Activated T-cell treated with anti-CD3 and anti-CD28 coated beads for 24 hours (primary cell): ENCODE measurements around the gene SLC2A13.
A peak's percentile ranks its signal among the peaks of the same experiment; 100 is the strongest.

Experiments used
- DNase-seq: peaks from one replicate; pipeline ENCODE4 v3.0.0-alpha.2; 2020; ENCODE audit warnings: low read depth

The SLC2A13 gene

DNA sequence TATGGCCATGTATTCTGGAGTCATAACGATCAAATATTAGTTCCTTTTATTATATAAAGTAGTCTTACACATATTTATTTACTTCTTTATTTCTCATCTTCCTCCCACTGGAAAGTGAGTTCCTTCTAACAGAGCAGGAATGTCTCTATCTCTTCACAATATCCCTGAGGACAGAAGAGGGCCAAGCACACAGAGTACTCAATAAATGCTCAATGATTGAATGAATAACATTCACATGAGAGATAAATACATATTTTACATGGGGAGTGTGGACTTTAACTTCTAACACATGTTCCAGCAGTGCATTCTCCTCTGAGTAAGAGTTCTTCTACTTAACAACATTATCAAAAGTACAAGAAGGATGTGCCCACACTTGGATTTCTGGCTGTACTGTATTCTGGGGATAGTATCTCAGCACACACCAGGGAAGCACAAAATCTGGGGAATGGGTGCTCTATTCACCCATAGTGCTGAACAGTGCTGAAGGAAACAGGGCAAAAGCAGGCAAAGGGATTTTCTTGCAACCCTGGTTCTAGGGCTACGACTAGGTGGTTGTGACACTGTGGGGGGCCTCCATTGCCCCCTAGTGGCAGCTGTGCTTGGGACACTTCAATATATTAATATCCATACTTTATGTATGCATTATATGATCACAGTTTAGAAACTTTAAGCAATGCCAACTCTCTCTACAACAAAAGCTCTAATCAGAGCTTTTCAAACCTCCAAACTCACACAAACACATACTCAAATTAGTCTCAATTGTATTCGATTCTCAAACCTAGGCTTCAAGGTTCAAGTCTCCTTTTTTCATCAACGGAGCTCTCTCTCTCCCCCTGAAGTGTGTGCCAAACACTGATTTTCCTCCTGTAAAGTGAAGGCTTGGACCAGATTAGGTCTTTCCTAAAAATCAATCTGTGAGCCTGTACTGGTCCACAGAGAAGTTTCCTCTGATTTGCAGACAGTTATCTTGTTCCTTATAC is 115.5 kb downstream of the SLC2A13 start:
- peak; percentile 32 for DNase-seq

DNA sequence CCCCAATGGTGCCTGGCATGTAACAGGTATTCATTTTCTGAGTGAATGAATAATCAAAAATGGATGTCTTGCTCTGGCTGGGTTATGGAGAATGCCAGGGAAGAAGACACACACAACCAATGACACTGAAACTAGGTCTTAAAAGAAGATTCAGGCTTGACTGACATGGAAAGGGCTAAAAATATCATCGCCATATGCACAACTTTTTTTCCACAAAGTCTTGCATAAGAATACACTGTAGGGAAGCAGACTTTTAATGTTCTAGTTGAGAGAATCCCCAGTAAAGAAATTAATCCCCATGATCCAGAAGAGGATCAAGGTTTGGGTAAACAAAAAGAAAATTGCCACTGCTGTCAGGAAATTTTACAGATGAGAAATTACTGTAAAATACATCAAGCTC is 116.4 kb downstream of the SLC2A13 start:
- DNase-seq = no peak

GRCh38 chr12:39988574-39988973 is 117.3 kb downstream of the SLC2A13 start:
- DNase-seq = no peak

- no peak for DNase-seq
Measured at GRCh38 chr12:39986674-39987073, 119.2 kb downstream of the SLC2A13 start.

GRCh38 chr12:39984670-39985069 is 121.2 kb downstream of the SLC2A13 start:
- no peak for DNase-seq

GRCh38 chr12:39975374-39975918 is 130.4 kb downstream of the SLC2A13 start:
- no peak for DNase-seq

GRCh38 chr12:39972119-39972518 is 133.8 kb downstream of the SLC2A13 start:
- no peak for DNase-seq

DNA sequence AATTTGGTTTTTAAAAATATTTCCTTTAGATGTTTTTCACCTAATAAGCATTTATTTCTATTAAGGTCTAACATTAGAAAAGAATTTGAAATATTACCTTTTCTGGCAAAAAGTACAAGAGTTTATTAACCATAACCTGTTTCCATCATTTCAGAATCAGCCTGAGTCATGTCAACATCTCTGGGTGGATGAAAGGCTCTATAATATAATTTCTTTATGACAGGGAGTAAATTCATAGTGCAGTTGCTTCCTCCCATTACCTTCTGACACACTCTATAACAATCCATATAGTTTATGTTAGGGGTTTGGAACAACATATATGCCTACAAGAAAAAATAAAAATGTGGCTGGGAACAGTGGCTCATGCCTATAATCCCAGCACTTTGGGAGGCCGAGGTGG is 134.5 kb downstream of the SLC2A13 start:
- no peak for DNase-seq

- DNase-seq = no peak
Measured at GRCh38 chr12:39966721-39967120, 139.2 kb downstream of the SLC2A13 start.

DNA sequence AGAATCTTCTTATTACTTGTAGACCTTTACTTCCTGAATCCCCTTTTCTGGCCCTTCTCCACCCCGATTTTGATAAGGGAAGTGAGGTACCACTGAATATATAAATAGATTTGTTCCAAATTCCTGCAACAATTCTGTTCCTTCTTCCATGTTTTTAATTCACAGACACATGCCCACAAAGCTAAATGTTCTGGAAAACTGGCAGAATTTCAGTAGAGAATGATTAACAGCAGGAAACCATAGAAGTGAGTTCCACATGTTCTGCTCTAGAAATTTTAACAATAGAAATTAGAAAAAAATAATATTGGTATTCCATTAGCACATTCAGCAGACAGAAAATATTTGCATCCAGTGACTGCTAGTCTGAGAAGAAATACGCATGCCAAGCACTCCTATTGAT is 139.6 kb downstream of the SLC2A13 start:
- DNase-seq = no peak

DNA sequence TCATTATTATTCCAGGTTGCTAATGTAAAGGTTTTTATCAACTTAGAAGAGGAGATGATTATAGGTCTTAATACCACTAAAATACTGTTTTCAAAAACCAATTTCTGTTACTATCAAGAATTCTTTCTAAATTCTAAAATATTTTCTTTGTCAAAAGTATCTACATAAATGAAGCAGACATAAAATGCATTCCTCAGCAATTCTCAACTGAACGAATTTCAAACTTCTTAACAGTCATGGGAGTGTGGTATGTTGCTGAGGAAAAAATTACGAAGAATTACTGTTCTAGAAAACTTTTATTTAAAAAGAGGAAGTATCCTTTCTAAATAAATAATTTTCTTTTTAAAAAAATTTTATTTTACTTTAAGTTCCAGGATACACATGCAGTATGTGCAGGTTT is 146.4 kb downstream of the SLC2A13 start:
- no peak for DNase-seq

DNA sequence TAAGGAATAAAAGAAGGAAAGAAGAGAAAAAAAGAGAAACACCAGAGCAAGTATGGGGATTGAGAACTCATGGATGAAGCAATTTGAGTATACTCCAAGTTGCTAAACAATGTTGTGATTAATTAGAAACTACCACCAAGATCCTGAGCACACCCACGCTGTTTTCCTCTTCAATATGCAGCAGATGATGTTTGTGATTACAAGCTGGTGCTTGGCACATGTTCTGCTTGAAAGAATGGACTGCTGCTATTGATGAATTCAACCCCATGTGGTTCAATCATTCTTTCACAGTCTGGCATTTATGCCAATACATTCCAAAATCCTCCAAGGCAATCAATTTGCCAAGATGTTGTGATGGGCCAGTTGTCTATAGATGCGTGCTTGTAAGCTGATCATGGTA is 146.8 kb downstream of the SLC2A13 start:
- DNase-seq = no peak

GRCh38 chr12:39958377-39958776 is 147.5 kb downstream of the SLC2A13 start:
- no peak for DNase-seq

DNA sequence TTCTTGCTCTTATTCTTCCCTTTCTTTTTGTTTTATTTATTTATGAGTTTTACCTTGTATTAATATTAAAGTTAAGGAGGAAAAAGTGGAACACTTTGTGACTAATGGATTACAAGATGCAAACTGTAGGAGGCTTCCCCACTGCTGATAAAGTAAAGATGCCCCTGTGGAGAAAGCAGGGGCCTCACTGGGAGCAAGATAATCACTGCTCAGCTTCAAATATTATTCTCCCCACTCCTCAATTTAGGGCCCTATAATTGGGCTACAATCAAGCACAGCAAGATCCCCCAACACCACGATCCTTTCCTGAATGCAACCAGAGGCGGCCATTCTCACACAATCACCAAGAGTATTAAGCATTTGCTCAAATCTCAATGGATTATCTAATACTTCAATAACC is 149.2 kb downstream of the SLC2A13 start:
- no peak for DNase-seq

DNA sequence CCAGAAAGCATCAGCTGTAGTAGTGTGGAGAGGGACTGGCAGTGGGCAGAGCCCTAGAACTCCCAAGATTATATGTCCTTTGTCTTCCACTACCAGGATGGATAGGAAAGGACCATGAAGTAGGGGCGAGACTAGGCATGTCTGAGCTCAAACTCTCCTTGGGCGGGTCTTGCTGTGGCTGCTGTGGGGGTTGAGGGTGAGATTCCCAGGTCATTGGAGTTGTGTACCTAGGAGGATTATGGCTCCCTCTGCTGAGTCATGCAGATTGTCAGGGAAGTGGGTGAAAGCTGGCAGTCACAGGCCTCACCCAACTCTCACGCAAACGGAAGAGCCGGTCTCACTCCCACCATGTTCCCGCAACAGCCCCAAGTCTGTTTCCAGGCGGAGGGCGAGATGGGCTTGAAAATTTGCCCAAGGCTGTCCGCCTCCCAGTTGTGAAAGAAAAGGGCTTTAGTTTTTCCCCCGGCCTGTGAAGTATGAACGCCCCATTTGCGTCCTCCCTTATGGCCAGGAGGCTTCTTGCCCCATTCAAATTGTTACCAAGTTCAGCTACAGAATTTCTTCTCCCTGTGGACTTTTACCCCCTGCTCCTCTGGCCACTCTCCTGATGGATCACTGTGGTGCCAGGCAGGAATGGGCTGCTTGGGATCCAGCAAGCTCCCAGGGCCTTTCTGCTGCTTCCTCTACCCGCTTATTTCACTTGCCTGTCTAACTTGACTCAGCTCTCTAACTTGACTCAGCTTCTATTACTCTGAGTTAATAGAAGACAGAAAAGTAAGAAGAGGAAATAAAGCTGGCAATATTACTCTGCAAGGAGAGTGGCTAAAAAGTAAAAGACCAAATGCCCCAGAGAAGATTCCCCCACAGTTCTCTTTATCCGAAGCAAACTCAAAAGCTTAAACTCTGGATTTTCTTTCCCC is 159.3 kb downstream of the SLC2A13 start:
- DNase-seq = no peak

DNA sequence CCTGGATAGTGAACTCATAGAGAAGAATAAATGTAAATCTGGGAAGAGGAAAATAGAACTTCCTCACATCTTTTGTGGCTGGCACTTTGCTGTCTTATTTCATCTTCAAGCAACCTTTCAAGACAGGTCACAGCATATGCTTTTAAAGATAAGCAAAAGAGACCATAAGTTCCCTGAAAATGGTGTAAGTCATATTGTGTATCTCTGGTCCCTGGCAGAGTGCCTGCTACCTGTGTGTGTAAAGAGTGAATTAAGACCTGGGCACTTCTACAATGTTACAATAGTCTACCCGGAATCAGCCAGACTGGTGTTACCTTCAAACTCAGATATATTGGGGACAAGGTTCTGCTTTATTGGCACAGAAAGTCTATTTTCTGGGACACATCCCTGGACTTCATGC is 168.8 kb downstream of the SLC2A13 start:
- DNase-seq = no peak

GRCh38 chr12:39935839-39936238 is 170.0 kb downstream of the SLC2A13 start:
- DNase-seq = no peak

- no peak for DNase-seq
Measured at GRCh38 chr12:39935275-39935674, 170.6 kb downstream of the SLC2A13 start.

DNA sequence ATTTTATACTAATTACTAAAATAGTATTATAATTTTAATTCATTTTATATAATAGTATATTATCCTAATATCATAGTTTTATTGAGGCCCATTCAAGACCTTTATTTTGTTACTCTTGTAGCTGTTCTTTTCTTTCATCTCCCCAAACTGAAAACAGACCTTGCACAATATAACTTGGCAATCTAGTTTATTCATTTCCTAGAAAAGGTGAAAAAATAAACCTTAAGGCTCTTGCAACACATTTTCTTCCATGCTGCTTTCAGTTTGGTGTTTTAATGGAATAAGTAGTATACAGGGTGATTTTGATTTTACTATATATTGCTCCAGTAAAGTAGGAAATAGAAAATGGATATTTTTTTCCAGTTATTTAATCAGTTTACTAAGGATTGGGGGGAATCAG is 174.0 kb downstream of the SLC2A13 start:
- DNase-seq = no peak

DNA sequence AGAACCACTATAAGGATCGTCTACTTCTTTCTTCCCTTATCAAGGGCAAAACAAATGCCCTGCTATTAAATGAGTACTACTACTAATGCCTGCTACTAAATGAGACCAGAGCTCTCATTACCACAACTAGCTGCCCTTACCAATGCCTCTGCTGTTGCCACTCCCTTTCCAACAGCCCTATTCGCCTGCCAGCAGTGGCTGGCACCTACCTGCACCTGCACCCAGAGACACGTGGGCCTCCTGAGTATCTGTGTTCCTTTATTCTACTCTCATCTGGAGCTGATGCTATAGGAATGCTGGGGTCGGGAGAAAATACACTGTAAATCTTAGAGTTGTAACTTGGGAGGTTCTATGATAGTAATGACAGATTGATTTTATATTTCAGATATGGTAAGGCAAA is 174.7 kb downstream of the SLC2A13 start:
- DNase-seq = no peak

DNA sequence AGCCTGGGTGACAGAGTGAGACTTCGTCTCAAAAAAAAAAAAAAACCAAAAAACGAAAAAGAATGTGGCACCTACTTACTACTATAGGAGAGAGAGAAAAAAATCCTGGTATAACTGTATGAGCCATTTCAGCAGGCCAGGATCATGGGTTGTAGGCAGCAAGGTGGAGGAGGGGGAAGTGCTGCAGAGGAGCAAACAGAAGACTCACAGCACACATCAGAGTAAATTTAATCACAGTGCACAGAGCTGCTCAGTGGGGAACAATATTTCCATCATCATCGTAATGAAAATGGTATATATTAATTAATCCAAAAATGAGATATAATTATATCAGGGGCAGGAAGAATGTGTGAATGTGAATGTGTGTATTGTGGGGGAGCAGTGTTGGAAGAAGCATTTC is 175.8 kb downstream of the SLC2A13 start:
- no peak for DNase-seq

- DNase-seq = no peak
Measured at GRCh38 chr12:39928181-39928899, 177.5 kb downstream of the SLC2A13 start.
